ENCODE data around the gene TRPM2. TPM values are rescaled to one million over a fixed set of nuclear protein-coding genes. Genes with fewer than 3 reads are reported as not detected.

TRPM2 gene
- total and polyA plus RNA-seq, 10 of the 15 experiments (the other 5 are each of a cell fraction or from before 2014, with no cell fraction given) = 0.03 to 9.1 (median 2.6) TPM

DNA sequence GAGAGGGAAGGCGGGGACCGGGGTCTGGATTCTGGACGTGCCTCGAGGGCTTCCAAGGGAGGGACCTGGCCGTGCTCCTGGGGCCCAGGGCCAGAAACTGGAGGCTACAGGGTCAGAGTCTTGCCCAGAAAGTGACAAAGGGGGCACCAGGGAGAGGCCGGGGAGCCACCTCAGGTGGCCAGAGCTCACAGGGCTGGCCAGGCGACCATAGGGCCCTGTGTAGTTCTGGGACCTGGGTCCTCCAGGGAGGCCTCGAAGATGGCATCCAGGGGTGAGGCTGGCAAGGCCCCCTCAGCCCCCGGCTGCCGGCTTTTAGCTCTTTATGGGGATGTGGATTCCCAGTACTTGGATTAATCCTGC is 87.6 kb downstream of the TRPM2 start:
- POLR2A ChIA-PET = no interaction called here

More for the DNA sequence above, 87.6 kb downstream of the TRPM2 start:
- ChIA-PET CTCF (no interaction called here), SMC1A (ENCODE audit: uncharacterized antibody, unreplicated experiment) (interaction anchor here (0.7 kb wide), 1 partner anchor 8 kb away, joined by 3 read pairs; no protein-coding TSS in a partner anchor), RAD21 (ENCODE audit: unreplicated experiment) (no interaction called here)
- no TSS peak for BruUV-seq (replicated peaks)
- Histone ChIP-seq H3K27ac (ENCODE audit: control insufficient read depth, insufficient read depth) (no peak overlapping the region), H3K36me3 (ENCODE audit: control insufficient read depth in 2 of 2, insufficient read depth in 2 of 2, low read length in 1 of 2) (no peaks in the 10 kb centered on the region), H3K4me2 (ENCODE audit: control insufficient read depth, insufficient read depth) (no peak overlapping the region), H4K20me1 (ENCODE audit: control insufficient read depth, insufficient read depth) (no peaks in the 10 kb centered on the region), H3K4me3 (no peak overlapping the region), H3K27me3 (replicated peaks in 1 of 2; ENCODE audit: control insufficient read depth in 2 of 2, insufficient read depth in 2 of 2, low read length in 1 of 2) (no peaks in the 10 kb centered on the region), H3K9me3 (replicated peaks; ENCODE audit: control insufficient read depth, insufficient read depth, low read length) (no peaks in the 10 kb centered on the region; the same call in 2 of the 3 replicates), H3K4me1 (ENCODE audit: control insufficient read depth, insufficient read depth, low read length) (no peaks in the 10 kb centered on the region), H3K79me2 (ENCODE audit: control insufficient read depth, insufficient read depth, low read length) (no peaks in the 10 kb centered on the region), H2AFZ (ENCODE audit: control insufficient read depth, low read depth, low read length) (no peak overlapping the region), H3K9ac (ENCODE audit: control insufficient read depth, insufficient read depth, low read length) (no peak overlapping the region)
- FAIRE-seq (no peak), ATAC-seq (no peak), DNase-seq (ENCODE audit: low read depth, low spot score) (no peak)
- in situ Hi-C loops (cut with MboI) (no loop called here), intact Hi-C loops (cut with micrococcal nuclease; ENCODE audit: unreplicated experiment) (no loop called here)
- WGBS (ENCODE audit: insufficient coverage, insufficient replicate concordance, low lambda C conversion rate, missing lambda C conversion rate) = 59% methylated on average over 10 of the region's 10 CpGs
- TF ChIP-seq DPF2 (IDR thresholded peaks at IDR 0.05) = no peak
- TF ChIP-seq, protein P1, sequence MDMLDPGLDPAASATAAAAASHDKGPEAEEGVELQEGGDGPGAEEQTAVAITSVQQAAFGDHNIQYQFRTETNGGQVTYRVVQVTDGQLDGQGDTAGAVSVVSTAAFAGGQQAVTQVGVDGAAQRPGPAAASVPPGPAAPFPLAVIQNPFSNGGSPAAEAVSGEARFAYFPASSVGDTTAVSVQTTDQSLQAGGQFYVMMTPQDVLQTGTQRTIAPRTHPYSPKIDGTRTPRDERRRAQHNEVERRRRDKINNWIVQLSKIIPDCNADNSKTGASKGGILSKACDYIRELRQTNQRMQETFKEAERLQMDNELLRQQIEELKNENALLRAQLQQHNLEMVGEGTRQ (IDR thresholded peaks at IDR 0.05; ENCODE audit: borderline replicate concordance, low read depth, low read length) = no peak
- TF ChIP-seq, protein P2, sequence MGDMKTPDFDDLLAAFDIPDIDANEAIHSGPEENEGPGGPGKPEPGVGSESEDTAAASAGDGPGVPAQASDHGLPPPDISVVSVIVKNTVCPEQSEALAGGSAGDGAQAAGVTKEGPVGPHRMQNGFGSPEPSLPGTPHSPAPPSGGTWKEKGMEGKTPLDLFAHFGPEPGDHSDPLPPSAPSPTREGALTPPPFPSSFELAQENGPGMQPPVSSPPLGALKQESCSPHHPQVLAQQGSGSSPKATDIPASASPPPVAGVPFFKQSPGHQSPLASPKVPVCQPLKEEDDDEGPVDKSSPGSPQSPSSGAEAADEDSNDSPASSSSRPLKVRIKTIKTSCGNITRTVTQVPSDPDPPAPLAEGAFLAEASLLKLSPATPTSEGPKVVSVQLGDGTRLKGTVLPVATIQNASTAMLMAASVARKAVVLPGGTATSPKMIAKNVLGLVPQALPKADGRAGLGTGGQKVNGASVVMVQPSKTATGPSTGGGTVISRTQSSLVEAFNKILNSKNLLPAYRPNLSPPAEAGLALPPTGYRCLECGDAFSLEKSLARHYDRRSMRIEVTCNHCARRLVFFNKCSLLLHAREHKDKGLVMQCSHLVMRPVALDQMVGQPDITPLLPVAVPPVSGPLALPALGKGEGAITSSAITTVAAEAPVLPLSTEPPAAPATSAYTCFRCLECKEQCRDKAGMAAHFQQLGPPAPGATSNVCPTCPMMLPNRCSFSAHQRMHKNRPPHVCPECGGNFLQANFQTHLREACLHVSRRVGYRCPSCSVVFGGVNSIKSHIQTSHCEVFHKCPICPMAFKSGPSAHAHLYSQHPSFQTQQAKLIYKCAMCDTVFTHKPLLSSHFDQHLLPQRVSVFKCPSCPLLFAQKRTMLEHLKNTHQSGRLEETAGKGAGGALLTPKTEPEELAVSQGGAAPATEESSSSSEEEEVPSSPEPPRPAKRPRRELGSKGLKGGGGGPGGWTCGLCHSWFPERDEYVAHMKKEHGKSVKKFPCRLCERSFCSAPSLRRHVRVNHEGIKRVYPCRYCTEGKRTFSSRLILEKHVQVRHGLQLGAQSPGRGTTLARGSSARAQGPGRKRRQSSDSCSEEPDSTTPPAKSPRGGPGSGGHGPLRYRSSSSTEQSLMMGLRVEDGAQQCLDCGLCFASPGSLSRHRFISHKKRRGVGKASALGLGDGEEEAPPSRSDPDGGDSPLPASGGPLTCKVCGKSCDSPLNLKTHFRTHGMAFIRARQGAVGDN (IDR thresholded peaks at IDR 0.05) = no peak
- no peak for TF ChIP-seq SRF (IDR thresholded peaks at IDR 0.05; ENCODE audit: low read depth in 2 of 2, low read length in 2 of 2)
- TF ChIP-seq RAD51 (IDR thresholded peaks at IDR 0.05) = no peak
- TF ChIP-seq BACH1 (IDR thresholded peaks at IDR 0.05; ENCODE audit: borderline replicate concordance) = no peak
- TF ChIP-seq CBX5 (IDR thresholded peaks at IDR 0.05; ENCODE audit: low read depth) = no peak
- TF ChIP-seq TCF7 (IDR thresholded peaks at IDR 0.05; ENCODE audit: borderline replicate concordance) = no peak
- TF ChIP-seq, protein P3, sequence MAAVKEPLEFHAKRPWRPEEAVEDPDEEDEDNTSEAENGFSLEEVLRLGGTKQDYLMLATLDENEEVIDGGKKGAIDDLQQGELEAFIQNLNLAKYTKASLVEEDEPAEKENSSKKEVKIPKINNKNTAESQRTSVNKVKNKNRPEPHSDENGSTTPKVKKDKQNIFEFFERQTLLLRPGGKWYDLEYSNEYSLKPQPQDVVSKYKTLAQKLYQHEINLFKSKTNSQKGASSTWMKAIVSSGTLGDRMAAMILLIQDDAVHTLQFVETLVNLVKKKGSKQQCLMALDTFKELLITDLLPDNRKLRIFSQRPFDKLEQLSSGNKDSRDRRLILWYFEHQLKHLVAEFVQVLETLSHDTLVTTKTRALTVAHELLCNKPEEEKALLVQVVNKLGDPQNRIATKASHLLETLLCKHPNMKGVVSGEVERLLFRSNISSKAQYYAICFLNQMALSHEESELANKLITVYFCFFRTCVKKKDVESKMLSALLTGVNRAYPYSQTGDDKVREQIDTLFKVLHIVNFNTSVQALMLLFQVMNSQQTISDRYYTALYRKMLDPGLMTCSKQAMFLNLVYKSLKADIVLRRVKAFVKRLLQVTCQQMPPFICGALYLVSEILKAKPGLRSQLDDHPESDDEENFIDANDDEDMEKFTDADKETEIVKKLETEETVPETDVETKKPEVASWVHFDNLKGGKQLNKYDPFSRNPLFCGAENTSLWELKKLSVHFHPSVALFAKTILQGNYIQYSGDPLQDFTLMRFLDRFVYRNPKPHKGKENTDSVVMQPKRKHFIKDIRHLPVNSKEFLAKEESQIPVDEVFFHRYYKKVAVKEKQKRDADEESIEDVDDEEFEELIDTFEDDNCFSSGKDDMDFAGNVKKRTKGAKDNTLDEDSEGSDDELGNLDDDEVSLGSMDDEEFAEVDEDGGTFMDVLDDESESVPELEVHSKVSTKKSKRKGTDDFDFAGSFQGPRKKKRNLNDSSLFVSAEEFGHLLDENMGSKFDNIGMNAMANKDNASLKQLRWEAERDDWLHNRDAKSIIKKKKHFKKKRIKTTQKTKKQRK (IDR thresholded peaks at IDR 0.05; ENCODE audit: low read depth, low read length) = no peak
- no peak for TF ChIP-seq TAF1 (IDR thresholded peaks at IDR 0.05; ENCODE audit: borderline replicate concordance, low read depth, low read length)
- no peak for TF ChIP-seq CHD2 (IDR thresholded peaks at IDR 0.05; ENCODE audit: borderline replicate concordance, low read depth, low read length)
- no peak for TF ChIP-seq JUNB (IDR thresholded peaks at IDR 0.05)
- TF ChIP-seq PAX8 (IDR thresholded peaks at IDR 0.05) = no peak
- no peak for TF ChIP-seq BMI1 (IDR thresholded peaks at IDR 0.05; ENCODE audit: borderline replicate concordance)
- no peak for TF ChIP-seq MTA3 (IDR thresholded peaks at IDR 0.05; ENCODE audit: borderline replicate concordance, low read length)
- TF ChIP-seq HDGF (IDR thresholded peaks at IDR 0.05) = no peak
- no peak for TF ChIP-seq EED (IDR thresholded peaks at IDR 0.05; ENCODE audit: low read depth)
